Measurements from ENCODE around the gene PSME2. TPM values are rescaled to one million over a fixed set of nuclear protein-coding genes. Genes with fewer than 3 reads are reported as not detected.

PSME2 gene
- total RNA-seq, 1 donor from 2014 or later, result 53.6 TPM

DNA sequence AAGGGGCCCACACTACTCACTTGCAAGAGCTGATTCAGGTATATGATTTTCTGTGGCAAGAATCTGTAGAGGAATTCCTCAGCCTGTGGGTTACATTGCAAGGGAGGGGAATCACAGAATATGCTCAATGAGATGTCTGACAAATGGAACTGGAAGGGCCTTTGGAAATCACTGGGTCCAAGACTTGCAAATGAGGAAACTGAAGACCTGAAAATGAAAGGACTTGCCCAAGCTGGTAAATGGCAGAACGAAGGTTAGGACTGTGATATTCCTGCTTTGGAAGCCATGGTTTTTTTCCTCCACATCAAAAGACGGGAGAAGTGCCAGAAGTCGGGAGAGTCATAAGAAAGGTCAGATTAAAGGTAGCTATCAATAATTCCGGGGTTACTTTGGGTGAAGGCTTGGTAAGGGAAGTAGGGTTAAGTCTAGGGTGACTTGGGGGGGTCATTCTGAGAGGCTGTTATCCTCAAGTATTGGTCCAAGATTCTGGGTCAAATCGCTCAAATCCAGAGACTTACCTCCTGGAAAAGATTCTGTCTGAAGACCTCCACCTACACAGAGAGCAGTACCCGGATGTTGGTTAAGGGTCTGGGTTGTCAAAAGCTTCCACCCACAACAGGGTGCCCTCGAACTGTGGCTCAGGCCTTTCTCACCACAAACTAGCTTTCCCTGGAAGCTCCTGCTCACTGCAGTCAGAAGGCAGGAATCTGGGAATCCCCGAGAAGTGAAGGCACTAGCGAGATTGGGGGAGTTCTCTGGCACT is 539 bp downstream of the PSME2 start:
- Mint-ChIP-seq H3K27ac (ENCODE audit: unreplicated experiment) (peak overlapping the region; percentile 97), H3K36me3 (ENCODE audit: low read depth) (peaks cover 7% of the 10 kb centered on the region), H3K9me3 (ENCODE audit: low read depth) (no peaks in the 10 kb centered on the region), H3K4me1 (ENCODE audit: low read depth) (peaks cover 40% of the 10 kb centered on the region), H3K4me3 (ENCODE audit: unreplicated experiment) (peak overlapping the region; percentile 98), H3K27me3 (ENCODE audit: low read depth) (no peaks in the 10 kb centered on the region)
- TF ChIP-seq, protein P1, sequence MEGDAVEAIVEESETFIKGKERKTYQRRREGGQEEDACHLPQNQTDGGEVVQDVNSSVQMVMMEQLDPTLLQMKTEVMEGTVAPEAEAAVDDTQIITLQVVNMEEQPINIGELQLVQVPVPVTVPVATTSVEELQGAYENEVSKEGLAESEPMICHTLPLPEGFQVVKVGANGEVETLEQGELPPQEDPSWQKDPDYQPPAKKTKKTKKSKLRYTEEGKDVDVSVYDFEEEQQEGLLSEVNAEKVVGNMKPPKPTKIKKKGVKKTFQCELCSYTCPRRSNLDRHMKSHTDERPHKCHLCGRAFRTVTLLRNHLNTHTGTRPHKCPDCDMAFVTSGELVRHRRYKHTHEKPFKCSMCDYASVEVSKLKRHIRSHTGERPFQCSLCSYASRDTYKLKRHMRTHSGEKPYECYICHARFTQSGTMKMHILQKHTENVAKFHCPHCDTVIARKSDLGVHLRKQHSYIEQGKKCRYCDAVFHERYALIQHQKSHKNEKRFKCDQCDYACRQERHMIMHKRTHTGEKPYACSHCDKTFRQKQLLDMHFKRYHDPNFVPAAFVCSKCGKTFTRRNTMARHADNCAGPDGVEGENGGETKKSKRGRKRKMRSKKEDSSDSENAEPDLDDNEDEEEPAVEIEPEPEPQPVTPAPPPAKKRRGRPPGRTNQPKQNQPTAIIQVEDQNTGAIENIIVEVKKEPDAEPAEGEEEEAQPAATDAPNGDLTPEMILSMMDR (IDR thresholded peaks at IDR 0.05), result no peak
- DNase-seq (ENCODE audit: low spot score), result no peak

DNA sequence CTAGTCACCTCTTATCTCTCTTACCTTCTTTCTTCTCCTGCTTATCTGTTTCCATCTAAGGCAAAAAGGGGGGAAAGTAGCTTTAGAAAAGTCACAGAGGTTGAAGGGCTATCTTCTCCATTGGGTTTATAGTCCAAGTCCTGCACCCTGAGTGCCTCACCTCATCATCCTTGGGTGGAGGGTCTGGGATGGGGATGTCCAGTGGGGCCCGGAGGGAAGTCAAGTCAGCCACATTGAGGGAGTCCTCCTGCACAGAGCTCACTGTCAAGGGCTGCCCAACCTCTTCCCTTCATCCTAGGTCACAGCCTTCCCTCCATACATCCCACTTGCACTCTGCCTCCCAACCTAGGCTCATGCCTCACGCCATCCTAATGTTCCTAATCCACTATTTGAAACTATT is 1.2 kb downstream of the PSME2 start:
- DNase-seq (ENCODE audit: low spot score), result peak; percentile 52
- H3K27ac Mint-ChIP-seq (ENCODE audit: unreplicated experiment), result no peak overlapping the region
- H3K4me1 Mint-ChIP-seq (ENCODE audit: low read depth), result peaks cover 46% of the 10 kb centered on the region
- TF ChIP-seq, protein P1 (IDR thresholded peaks at IDR 0.05), result no peak
- no peaks in the 10 kb centered on the region for H3K9me3 Mint-ChIP-seq (ENCODE audit: low read depth)
- H3K27me3 Mint-ChIP-seq (ENCODE audit: low read depth), result no peaks in the 10 kb centered on the region
- peaks cover 5% of the 10 kb centered on the region for H3K36me3 Mint-ChIP-seq (ENCODE audit: low read depth)
- no peak overlapping the region for H3K4me3 Mint-ChIP-seq (ENCODE audit: unreplicated experiment)

DNA sequence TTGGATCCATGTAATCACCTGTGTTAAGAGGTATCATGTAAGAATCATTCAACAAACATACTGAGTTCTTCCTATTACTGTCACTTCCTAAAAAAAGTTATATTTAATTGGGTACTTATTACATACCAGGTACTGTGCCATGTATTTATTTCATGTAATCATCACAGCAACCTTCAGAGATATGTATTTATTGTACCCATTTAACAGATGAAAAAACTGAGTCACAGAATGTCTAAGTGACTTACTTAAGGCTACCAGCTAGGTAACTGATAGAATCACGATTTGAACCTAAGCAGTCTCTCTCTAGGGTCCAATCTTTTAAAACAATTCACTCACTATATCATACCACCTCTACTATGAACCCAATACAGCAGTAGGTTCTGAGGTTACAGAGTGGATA is 2.0 kb downstream of the PSME2 start:
- no peak for DNase-seq (ENCODE audit: low spot score)
- Mint-ChIP-seq H3K27ac (ENCODE audit: unreplicated experiment) (no peak overlapping the region), H3K36me3 (ENCODE audit: low read depth) (peaks cover 3% of the 10 kb centered on the region), H3K9me3 (ENCODE audit: low read depth) (no peaks in the 10 kb centered on the region), H3K27me3 (ENCODE audit: low read depth) (no peaks in the 10 kb centered on the region), H3K4me1 (ENCODE audit: low read depth) (peaks cover 50% of the 10 kb centered on the region), H3K4me3 (ENCODE audit: unreplicated experiment) (peak overlapping the region; percentile 16)
- TF ChIP-seq, protein P1 (IDR thresholded peaks at IDR 0.05), result no peak

DNA sequence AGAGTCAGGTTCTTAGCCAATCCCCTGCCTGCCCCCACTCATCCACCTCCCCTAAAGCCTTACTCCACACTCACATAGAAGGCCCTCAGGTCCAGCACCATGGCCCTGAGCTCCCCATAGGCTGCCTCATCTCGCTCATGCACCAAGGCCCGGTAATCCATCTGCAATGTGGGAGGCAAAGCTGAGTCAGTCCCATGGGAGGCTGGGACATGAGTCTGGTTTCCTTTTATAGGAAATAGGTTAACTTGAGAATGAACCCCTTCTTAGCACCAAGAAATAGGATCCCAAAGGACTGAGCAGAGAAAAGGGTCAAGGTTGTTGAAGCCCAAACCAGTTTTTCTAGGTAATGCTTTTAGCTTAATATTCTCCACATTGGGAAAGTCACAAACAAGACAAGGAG is 2.9 kb downstream of the PSME2 start:
- Mint-ChIP-seq H3K9me3 (ENCODE audit: low read depth) (no peaks in the 10 kb centered on the region), H3K36me3 (ENCODE audit: low read depth) (peaks cover 7% of the 10 kb centered on the region), H3K4me1 (ENCODE audit: low read depth) (peaks cover 51% of the 10 kb centered on the region), H3K27me3 (ENCODE audit: low read depth) (no peaks in the 10 kb centered on the region), H3K4me3 (ENCODE audit: unreplicated experiment) (no peak overlapping the region), H3K27ac (ENCODE audit: unreplicated experiment) (peak overlapping the region; percentile 32)
- TF ChIP-seq, protein P1 (IDR thresholded peaks at IDR 0.05), result no peak
- no peak for DNase-seq (ENCODE audit: low spot score)

DNA sequence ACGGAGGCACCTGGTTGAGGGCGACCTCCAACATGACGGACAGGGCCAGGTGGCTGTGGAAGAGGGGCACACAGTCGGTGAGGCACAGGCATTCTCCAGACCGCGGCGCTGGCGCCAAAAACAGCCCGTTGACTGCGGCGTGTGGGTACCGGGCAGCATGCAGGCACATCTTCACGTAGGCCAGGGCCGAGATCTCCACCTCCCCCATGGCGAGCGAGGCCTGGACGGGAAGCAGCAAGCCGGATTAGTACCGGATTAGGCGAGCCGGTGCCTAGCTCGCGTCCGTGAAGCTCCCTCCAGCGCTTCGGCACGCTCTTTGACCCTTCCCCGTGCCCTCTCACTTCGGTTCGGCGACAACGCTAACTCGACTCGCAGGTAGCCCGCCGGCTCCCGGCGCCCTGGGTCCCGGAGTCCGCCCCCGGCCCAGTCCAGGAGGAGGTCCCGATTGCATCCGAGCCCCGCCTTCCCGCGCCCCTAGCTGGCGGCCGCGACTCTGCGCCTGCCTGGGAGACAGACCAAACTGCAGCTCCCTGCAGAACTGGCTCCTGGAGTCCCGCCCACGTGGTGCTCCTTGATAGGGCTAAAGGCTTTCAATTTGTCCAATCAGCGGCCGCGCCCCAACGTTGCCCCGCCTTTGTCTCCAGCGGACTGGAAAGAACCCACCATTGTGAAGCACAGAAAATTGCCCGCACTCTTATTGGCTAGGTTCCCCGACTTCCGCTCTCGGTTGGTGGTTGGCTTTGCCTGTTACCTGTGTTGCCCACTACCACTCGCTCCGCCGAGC is 5.1 kb downstream of the PSME2 start, which contains the start of gene EMC9:
Gene EMC9, minus strand, starts transcription at position 495 of the 784 bp plus-strand sequence. Its CDS starts 287 bp downstream, at position 208.
- no peaks in the 10 kb centered on the region for H3K27me3 Mint-ChIP-seq (ENCODE audit: low read depth)
- H3K9me3 Mint-ChIP-seq (ENCODE audit: low read depth), result no peaks in the 10 kb centered on the region
- DNase-seq (ENCODE audit: low spot score), result peak; percentile 100
- peak within 1 kb of the TSS; percentile 90 for H3K4me3 Mint-ChIP-seq (ENCODE audit: unreplicated experiment)
- peaks cover 11% of the 10 kb centered on the region for H3K36me3 Mint-ChIP-seq (ENCODE audit: low read depth)
- TF ChIP-seq, protein P1 (IDR thresholded peaks at IDR 0.05), result peak; percentile 72
- peaks cover 56% of the 10 kb centered on the region for H3K4me1 Mint-ChIP-seq (ENCODE audit: low read depth)
- peak within 1 kb of the TSS; percentile 97 for H3K27ac Mint-ChIP-seq (ENCODE audit: unreplicated experiment)
